A549 (cell line): ENCODE measurements around the gene WDR33. TPM values are rescaled to one million over a fixed set of nuclear protein-coding genes. Genes with fewer than 3 reads are reported as not detected.

ENCODE experiments used
- ATAC-seq, 2 experiments: fragments of 200-7000 bp in 1 of 2; fragments of >200 bp in 1 of 2; cut with Nextera tagmentation in 1 of 2; cut with Tn5 transposase in 1 of 2; 3 replicates each; pipeline versions ENCODE4 v1.8.0 to v1.9.1; 2018 to 2020; ENCODE audit warnings: mild to moderate bottlenecking in 1 of 2, moderate library complexity in 1 of 2
- CTCF ChIA-PET: fragments of 300-600 bp; sonication (Branson Sonifier 250); formaldehyde crosslinking; extraction: SDS; loops from one replicate; lab custom pipeline; 2021; ENCODE audit warnings: antibody characterized with exemption, inconsistent platforms; lab: Yijun Ruan, JAX
- POLR2A ChIA-PET: fragments of 350-600 bp; formaldehyde crosslinking; extraction: SDS; loops from one replicate; lab custom pipeline; 2021; ENCODE audit warnings: antibody characterized with exemption, inconsistent platforms; lab: Yijun Ruan, JAX
- DNase-seq, 2 experiments: peaks; one replicate each; pipeline versions ENCODE4 v3.0.0 to v3.0.0-alpha.2; 2011 to 2016; ENCODE audit warnings: low read depth in 1 of 2, low spot score in 1 of 2
- FAIRE-seq: peaks from 2 replicates; lab custom pipeline; 2011; peaks lifted over from hg19 to GRCh38; lab: Jason Lieb, UNC
- H3K27ac ChIP-seq, 2 experiments: fragments of >200 bp; sonication (Bioruptor Twin); formaldehyde crosslinking; 3 replicates each; pipeline ENCODE4 v1.5.1; 2016 to 2017
- H3K4me1 ChIP-seq: fragments of >200 bp; sonication (Bioruptor Twin); formaldehyde crosslinking; 3 replicates; pipeline ENCODE4 v1.6.1; 2016
- H3K4me2 ChIP-seq: fragments of >200 bp; sonication (Bioruptor Twin); formaldehyde crosslinking; 3 replicates; pipeline ENCODE4 v1.6.1; 2016
- H3K4me3 ChIP-seq: fragments of >200 bp; sonication (Bioruptor Twin); formaldehyde crosslinking; 3 replicates; pipeline ENCODE4 v1.5.1; 2016
- H3K9me3 ChIP-seq: fragments of >200 bp; sonication (Bioruptor Twin); formaldehyde crosslinking; 3 replicates; pipeline ENCODE4 v1.6.1; 2016
- CBX2 ChIP-seq: fragments of 200-600 bp; sonication (generic); IDR thresholded peaks from 2 replicates; pipeline ENCODE4 v1.6.1; 2016; ENCODE audit warnings: low read depth, mild to moderate bottlenecking, borderline replicate concordance
- CBX8 ChIP-seq: fragments of 200-600 bp; sonication (generic); IDR thresholded peaks from 2 replicates; pipeline ENCODE4 v1.6.1; 2016
- CHD4 ChIP-seq: fragments of 200-600 bp; sonication (generic); IDR thresholded peaks from 2 replicates; pipeline ENCODE4 v1.6.1; 2016; ENCODE audit warnings: antibody characterized with exemption, mild to moderate bottlenecking, borderline replicate concordance
- EHF ChIP-seq: fragments of 250-450 bp; sonication (Bioruptor Pico); IDR thresholded peaks from 2 replicates; pipeline ENCODE4 v1.5.0; 2020; ENCODE audit warnings: mild to moderate bottlenecking
- EP300 ChIP-seq, 2 experiments: fragments of >200 bp; sonication (Bioruptor Twin); formaldehyde crosslinking; IDR thresholded peaks; 2 replicates in 1 of 2; 3 replicates in 1 of 2; pipeline ENCODE4 v1.6.1; 2016 to 2017
- FOSL2 ChIP-seq, 2 experiments: fragments of 450-650 bp in 1 of 2; fragments of >200 bp in 1 of 2; sonication (Bioruptor Twin) in 1 of 2; formaldehyde crosslinking; IDR thresholded peaks; 2 replicates each; pipeline versions ENCODE4 v1.5.0 to v1.6.1; 2016 to 2020; ENCODE audit warnings: mild to moderate bottlenecking in 1 of 2, moderate library complexity in 1 of 2
- GATA3 ChIP-seq: IDR thresholded peaks from 2 replicates; pipeline ENCODE4 v1.6.1; 2012; ENCODE audit warnings: borderline replicate concordance
- HEYL ChIP-seq: fragments of 250-450 bp; sonication (Bioruptor Pico); IDR thresholded peaks from 2 replicates; pipeline ENCODE4 v1.8.0; 2021; ENCODE audit warnings: mild to moderate bottlenecking, moderate library complexity
- HMGXB4 ChIP-seq: fragments of 250-450 bp; sonication (Bioruptor Pico); IDR thresholded peaks from 2 replicates; pipeline ENCODE4 v1.5.0; 2021; ENCODE audit warnings: mild to moderate bottlenecking, moderate library complexity, borderline replicate concordance
- HOXB13 ChIP-seq: fragments of 250-450 bp; sonication (Bioruptor Pico); IDR thresholded peaks from 2 replicates; pipeline ENCODE4 v1.5.0; 2020; ENCODE audit warnings: low read depth, mild to moderate bottlenecking, moderate library complexity
- MAFK ChIP-seq: fragments of 450-650 bp; IDR thresholded peaks from 2 replicates; pipeline ENCODE4 v1.6.1; 2014; ENCODE audit not compliant: partially characterized antibody
- RCOR1 ChIP-seq: fragments of 150-350 bp; IDR thresholded peaks from 2 replicates; pipeline ENCODE4 v1.6.1; 2014; ENCODE audit warnings: antibody characterized with exemption, low read length, low read depth
- TFCP2L1 ChIP-seq: fragments of 250-450 bp; sonication (Bioruptor Pico); IDR thresholded peaks from 2 replicates; pipeline ENCODE4 v1.5.0; 2021; ENCODE audit warnings: mild to moderate bottlenecking
- USF2 ChIP-seq: fragments of 450-650 bp; IDR thresholded peaks from 2 replicates; pipeline ENCODE4 v1.6.1; 2014; ENCODE audit warnings: antibody characterized with exemption
- ZC3H11A ChIP-seq: fragments of 450-650 bp; IDR thresholded peaks from 2 replicates; pipeline ENCODE4 v1.6.1; 2014; ENCODE audit warnings: antibody characterized with exemption, mild to moderate bottlenecking
- ZFP36 ChIP-seq: fragments of 450-650 bp; IDR thresholded peaks from 2 replicates; pipeline ENCODE4 v1.6.1; 2014; ENCODE audit warnings: borderline replicate concordance; ENCODE audit not compliant: partially characterized antibody
- WGBS: methylation state at CpG from one replicate; pipeline ENCODE4 v1.1.6; 2017; ENCODE audit errors: missing lambda C conversion rate; 5-methylcytosine and 5-hydroxymethylcytosine counted together
- polyA plus RNA-seq, 4 experiments: library from polyadenylated mRNA; depleted of rRNA in 3 of 4; stranded (reverse); fragments of >200 nt; fragmentation: RNase III in 1 of 4; extraction: RNeasy Plus Mini Kit Qiagen cat#74134 plus additional on column Dnase treatment in 1 of 4; gene quantifications; 2 replicates in 3 of 4; 3 replicates in 1 of 4; pipeline ENCODE4 v1.2.3, GENCODE V29; 2011 to 2017

The WDR33 gene
- polyA plus RNA-seq, 2 of the 4 experiments (the other 2 are of a cell fraction) = 21.3 to 67.1 TPM

DNA sequence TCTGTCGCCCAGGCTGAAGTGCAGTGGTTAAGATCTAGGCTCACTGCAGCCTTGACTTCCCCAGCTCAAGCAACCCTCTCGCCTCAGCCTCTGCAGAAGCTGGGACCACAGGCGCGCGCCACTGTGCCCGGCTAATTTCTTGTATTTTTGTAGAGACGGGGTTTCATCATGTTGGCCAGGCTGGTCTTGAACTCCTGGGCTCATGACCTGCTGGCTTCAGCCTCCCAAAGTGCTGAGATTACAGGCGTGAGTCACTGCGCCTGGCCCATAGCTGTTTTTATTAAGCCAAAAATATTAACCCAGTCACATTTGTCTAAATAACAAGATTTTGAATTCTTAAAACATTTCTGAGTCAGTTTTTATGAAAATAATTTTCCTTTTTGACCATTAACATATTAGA, 116.0 kb downstream of the WDR33 start:
- CTCF ChIA-PET = interaction anchor here (0.9 to 3.4 kb wide), 8 partner anchors 9 to 104 kb away, joined by 3 to 19 read pairs (median 6); partner anchors contain the start of gene LIMS2
- no peak overlapping the region; the same call in 2 of the 3 replicates for H3K4me3 ChIP-seq
- WGBS = 94% methylated on average over 9 of the region's 9 CpGs
- DNase-seq (no peak), FAIRE-seq (no peak), ATAC-seq (no peak)
- peaks cover 10% of the 10 kb centered on the region for H3K9me3 ChIP-seq
- POLR2A ChIA-PET = no interaction called here
- peaks cover 11% of the 10 kb centered on the region for H3K4me1 ChIP-seq
- TF ChIP-seq FOSL2 (IDR thresholded peaks at IDR 0.05) (no peak), FOSL2 (CRISPR knock-in tag; IDR thresholded peaks at IDR 0.05) (peak; percentile 11; the same call in 1 of the 2 replicates), ZC3H11A (no peak), TFCP2L1 (no peak)
- peak overlapping the region; percentile 64 to 83 for H3K27ac ChIP-seq
- peak overlapping the region; percentile 71 for H3K4me2 ChIP-seq

DNA sequence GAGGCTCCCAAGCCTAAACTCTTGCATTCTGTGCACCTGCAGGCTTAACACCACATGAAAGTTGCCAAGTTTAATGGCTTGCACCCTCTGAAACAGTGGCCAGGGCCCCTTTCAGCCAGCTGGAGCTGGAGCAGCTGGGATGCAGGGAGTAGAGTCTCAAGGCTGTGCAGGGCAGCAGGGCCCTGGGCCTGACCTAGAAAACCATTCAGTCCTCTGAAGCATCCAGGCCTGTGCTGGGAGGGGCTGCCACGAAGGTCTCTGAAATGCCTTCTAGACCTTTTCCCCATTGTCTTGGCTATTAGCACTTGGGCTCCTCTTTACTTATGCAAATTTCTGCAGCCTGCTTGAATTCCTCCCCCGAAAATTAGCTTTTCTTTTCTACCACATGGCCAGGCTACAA, 120.3 kb downstream of the WDR33 start:
- H3K4me3 ChIP-seq = no peak overlapping the region
- FAIRE-seq (no peak), ATAC-seq (no peak)
- whole genome bisulfite sequencing = 36% methylated on average over 2 of the region's 2 CpGs
- POLR2A ChIA-PET = no interaction called here
- peak; percentile 86 for TF ChIP-seq ZFP36
- TF ChIP-seq RCOR1 = no peak
- TF ChIP-seq, all 56 proteins: peak for 1
- Histone ChIP-seq H3K27ac (no peak overlapping the region), H3K4me1 (peaks cover 2% of the 10 kb centered on the region; the same call in 1 of the 3 replicates), H3K9me3 (peaks cover 29% of the 10 kb centered on the region), H3K4me2 (no peak overlapping the region)
- DNase-seq = no peak
- CTCF ChIA-PET = no interaction called here

DNA sequence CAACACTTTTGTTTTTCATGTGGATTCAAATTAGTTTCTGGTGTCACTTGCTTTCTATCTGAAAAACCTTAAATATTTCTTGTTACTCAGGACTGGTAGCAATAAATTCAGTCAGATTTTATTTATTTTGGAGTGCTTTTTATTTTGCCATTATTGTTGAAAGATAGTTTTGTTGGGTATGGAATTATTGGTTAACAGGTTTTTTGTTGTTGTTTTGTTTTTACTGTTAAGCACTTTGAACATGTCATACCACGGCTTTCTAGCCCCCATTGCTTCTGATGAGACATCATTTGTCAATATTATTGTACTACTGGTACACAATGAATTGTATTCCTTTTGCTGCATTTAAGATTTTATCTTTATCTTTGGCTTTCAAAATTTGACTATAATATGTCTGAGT, 122.6 kb downstream of the WDR33 start:
- peaks cover 29% of the 10 kb centered on the region for H3K9me3 ChIP-seq
- TF ChIP-seq EHF (CRISPR knock-in tag) = no peak
- TF ChIP-seq HOXB13 (CRISPR knock-in tag) = no peak
- no peak for TF ChIP-seq MAFK
- no peak for TF ChIP-seq CBX2
- TF ChIP-seq USF2 = no peak
- no peak for TF ChIP-seq ZFP36
- TF ChIP-seq CHD4 = no peak
- no peak for TF ChIP-seq CBX8
- TF ChIP-seq HEYL (CRISPR knock-in tag) = no peak
- TF ChIP-seq EP300 (IDR thresholded peaks at IDR 0.05) = no peak
- H3K4me3 ChIP-seq = no peak overlapping the region
- DNase-seq (no peak), FAIRE-seq (no peak), ATAC-seq (no peak)
- ChIA-PET POLR2A (no interaction called here), CTCF (no interaction called here)
- H3K4me2 ChIP-seq = no peak overlapping the region
- no peaks in the 10 kb centered on the region for H3K4me1 ChIP-seq
- WGBS = 0% methylated on average over 1 of the region's 1 CpG
- H3K27ac ChIP-seq = no peak overlapping the region

DNA sequence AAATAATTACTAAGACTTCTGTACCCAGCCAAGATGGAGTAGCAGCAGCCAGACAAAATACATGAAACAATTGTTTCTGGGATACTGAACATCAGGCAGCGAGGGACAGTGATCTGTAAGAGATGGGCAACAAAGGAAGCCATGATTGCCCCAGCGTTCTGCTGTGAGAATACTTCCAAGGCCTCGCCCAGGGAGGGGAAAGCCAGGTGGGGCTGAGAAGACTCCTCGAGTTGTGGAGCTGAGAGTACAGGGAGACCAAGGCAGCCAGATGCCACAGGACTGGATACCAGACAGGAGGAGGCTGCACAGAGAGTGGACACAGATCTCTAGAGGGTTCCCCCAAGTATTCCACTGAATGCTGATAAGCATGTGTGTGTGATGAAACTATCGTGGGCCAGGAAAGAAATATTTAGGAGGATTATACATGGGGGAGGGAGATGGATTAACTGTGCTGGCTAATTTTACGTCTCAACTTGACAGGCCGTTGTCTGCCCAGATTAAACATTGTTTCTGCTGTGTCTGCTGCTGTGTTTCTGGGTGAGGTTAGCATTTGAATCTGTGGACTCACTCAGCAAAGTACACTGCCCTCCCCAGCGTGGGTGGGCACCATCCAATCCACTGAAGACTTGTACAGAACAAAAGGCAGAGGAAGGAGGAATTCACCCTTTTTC, 125.4 kb downstream of the WDR33 start:
- peaks cover 24% of the 10 kb centered on the region for H3K9me3 ChIP-seq
- H3K4me3 ChIP-seq = no peak overlapping the region
- ChIA-PET CTCF (interaction anchor here (1.3 to 4.3 kb wide), 2 partner anchors 10 to 26 kb away, joined by 4 to 19 read pairs; no protein-coding TSS in a partner anchor), POLR2A (no interaction called here)
- no peaks in the 10 kb centered on the region for H3K4me1 ChIP-seq
- FAIRE-seq (no peak), DNase-seq (no peak), ATAC-seq (no peak)
- H3K4me2 ChIP-seq = no peak overlapping the region
- no peak overlapping the region for H3K27ac ChIP-seq
- 56% methylated on average over 8 of the region's 8 CpGs for WGBS
- TF ChIP-seq HMGXB4 (CRISPR knock-in tag) (no peak), GATA3 (no peak)
